GM21723 (cell line): ENCODE data around the gene RCCD1.
A peak's percentile ranks its signal among the peaks of the same experiment; 100 is the strongest.
"Not testable (repeated sequence)": the region's sequence is repeated elsewhere in the genome, so short reads cannot be mapped to it uniquely, and the experiment has no call there.

ENCODE experiments used
- ATAC-seq: cut with Tn5 transposase; IDR thresholded peaks from one replicate; pipeline ENCODE4 v1.9.1; 2021; ENCODE audit warnings: mild to moderate bottlenecking, moderate library complexity; ENCODE audit not compliant: unreplicated experiment

Gene RCCD1

DNA sequence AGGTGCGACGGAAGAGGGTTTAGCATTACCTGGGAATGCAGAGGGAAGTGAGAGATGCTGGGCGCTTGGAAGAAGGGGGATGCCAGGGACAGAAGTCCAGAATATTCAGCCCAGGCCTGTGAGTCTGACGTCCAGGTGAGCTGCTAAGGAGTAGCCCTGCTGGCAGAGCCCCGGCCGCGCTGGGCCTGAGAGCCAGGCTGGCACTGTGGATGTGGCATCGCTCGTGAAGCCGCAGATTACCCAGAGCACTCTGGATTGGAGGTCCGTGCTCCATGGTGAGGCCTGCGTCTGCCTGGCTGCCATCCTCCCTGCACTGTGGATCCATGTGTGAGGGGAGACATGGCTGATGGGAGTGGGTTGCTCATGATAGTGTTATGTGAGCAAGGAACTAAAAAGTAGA lies 37.1 kb upstream of the RCCD1 start:
- ATAC-seq: no peak

DNA sequence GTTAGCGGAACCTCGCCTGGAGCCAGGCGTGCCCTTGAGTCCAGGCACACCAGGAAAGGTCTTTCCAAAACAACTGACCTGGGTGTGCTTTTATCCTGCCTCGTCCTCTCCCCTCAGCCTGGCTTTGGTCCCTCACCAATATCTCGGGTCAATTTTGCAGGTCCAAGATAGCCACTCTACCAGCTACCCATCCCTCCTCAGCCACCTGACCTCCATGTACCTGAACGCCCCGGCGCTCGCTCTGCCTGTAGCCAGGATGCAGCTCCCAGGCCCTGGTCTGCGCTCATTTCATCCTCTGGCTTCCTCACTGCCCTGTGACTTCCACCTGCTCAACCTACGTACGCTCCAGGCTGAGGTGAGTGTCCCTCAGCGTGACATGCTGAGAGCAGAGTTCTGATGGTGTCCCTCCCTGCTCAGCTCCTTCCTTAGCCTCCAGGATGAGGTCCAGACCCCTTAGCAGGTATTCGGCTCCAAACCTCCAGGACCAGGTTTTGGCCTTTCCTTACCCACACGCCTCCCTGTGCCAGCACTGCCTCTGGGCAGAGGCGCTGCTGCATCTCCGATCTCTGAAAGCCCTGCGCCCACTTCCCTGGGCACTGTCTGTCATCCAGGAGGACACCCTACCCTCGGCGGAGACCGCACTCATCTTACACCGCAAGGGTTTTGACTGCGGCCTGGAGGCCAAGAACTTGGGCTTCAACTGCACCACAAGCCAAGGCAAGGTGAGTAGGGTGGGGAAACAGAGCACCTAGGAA lies 36.5 kb upstream of the RCCD1 start:
- no peak for ATAC-seq

DNA sequence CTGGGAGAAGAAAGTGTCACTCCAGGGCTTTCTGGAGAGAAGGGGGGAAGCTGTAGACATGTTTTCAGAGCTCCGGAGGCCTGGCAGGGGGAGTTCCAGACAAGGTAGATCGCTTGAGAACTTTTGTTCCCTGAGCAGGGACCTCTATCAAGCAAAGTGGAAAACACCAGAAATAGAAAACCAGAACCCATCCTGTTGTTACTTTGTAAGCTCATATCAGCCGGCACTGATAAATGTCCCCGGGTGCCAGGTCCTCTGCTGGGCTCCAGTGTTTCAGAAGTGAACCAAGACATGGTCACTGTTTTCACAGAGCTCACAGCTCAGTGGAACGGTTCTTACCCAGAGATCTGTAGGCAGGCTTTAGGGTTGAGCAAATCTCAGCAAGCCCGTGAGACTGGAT lies 35.8 kb upstream of the RCCD1 start:
- ATAC-seq: no peak

DNA sequence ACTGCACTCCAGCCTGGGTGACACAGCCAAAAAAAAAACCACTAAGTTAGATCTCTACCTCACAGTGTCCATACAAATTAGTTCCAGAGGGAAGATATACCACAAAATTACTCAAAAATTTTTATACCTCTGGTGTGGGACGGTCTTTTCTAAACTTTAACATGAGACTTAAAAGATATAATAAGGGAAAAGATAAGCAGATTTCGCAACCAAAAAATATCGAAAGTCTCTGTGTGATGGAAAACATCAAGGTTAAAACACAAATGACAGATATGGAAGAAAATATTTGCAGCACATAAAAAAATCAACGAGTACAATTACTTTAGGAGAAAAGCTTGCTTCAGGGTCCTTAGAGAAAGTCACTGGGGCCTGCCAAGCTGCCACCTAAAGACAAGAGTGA lies 32.8 kb upstream of the RCCD1 start:
- ATAC-seq: no peak

DNA sequence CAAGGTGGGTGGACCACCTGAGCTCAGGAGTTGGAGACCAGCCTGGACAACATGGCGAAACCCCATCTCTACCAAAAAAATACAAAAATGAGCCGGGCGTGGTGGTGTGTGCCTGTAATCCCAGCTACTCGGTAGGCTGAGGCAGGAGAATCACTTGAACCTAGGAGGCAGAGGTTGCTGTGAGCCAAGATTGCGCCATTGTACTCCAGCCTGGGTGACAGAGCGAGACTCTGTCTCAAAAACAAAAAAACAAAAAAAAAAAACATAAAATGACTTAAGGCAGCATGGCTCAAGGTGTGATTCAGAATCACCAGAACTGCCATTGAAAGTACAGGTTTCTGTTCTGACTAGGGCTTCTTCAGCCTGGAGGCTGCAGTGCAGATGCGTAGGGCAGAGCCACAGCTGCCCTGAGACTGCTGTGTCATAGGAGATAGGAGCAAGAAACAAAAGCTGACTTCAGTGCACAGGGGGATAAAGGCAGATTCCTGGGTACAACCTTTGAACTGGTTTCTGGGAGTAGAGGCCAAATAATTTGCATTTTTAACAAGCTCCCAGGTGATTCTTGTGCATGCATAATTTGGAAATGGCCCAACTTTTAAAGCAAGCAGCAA lies 31.9 kb upstream of the RCCD1 start:
- ATAC-seq: peak; percentile 68

DNA sequence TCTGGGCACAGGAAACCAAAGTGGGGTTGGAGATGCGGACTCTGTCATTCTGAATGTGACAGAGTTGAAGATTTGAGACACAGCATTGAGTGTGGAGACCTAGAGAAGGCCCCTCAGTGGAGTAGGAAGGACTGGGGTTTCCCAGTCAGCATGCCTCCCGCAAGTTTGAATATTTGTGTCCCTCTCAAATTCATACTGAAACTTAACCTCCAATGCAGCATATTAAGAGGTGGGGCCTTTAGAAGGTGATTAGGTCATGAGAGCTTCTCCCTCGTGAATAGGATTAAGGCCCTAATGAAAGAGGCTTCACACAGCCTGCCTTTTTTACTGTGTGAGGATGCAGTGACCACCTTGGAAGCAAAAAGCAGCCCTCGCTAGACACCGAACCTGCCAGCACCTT lies 30.3 kb upstream of the RCCD1 start:
- ATAC-seq: peak; percentile 71

DNA sequence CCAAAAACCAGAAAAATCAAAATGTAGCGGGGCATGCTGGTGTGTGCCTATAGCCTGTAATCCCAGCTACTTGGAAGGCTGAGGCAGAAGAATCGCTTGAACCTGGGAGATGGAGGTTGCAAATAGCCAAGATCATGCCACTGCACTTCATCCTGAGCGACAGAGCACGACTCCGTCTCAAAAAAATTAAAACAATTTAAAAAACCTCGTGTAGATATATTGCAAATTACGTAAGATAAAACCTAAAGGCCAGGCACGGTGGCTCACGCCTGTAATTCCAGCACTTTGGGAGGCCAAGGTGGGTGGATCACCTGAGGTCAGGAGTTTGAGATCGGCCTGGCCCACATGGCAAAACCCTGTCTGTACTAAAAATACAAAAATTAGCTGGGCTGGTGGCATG lies 27.9 kb upstream of the RCCD1 start:
- ATAC-seq: not testable (repeated sequence)

DNA sequence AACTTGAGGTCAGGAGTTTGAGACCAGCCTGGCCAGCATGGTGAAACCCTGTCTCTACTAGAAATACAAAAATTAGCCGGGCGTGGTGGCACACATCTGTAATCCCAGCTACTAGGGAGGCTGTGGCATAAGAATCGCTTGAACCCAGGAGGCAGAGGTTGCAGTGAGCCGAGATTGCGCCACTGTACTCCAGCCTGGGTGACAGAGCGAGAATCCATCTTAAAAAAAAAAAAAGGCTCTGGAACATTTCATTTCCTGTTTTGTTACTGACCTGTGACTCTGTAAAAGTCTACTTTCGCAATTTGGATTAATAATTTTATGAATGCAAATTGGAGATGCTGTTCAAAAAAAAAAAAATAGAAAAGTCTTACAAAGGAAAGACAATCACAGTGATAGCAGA lies 26.6 kb upstream of the RCCD1 start:
- ATAC-seq: not testable (repeated sequence)

DNA sequence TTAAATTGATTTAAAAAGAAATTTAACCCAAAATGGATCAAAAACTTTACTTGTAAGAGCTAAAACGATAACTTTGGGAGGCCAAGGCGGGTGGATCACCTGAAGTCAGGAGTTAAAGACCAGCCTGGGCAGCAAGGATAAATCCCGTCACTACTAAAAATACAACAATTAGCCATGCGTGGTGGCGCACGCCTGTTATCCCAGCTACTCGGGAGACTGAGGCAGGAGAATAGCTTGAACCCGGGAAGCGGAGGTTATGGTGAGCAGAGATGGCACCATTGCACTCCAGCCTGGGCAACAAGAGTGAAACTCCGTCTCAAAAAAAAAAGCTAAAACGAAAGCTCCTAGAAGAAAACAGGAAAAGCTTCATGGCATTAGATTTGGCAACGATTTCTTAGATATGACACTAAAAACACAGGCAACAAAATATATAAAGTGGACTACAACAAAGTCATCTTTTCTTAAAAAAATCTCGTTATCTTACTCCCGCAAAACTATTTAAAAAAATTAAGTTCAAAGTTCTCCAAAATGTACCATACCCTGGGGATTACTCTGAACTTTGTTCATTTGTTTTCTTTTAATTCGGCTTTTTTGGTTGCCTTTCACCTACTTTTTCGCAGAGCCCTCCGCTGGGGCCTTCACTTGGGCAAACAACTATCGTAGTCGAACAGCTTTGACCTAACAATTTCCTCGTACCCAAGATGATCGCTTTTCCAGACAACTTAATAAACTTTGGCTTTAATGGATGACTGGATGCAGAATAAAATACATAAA lies 25.3 kb upstream of the RCCD1 start:
- ATAC-seq: no peak

DNA sequence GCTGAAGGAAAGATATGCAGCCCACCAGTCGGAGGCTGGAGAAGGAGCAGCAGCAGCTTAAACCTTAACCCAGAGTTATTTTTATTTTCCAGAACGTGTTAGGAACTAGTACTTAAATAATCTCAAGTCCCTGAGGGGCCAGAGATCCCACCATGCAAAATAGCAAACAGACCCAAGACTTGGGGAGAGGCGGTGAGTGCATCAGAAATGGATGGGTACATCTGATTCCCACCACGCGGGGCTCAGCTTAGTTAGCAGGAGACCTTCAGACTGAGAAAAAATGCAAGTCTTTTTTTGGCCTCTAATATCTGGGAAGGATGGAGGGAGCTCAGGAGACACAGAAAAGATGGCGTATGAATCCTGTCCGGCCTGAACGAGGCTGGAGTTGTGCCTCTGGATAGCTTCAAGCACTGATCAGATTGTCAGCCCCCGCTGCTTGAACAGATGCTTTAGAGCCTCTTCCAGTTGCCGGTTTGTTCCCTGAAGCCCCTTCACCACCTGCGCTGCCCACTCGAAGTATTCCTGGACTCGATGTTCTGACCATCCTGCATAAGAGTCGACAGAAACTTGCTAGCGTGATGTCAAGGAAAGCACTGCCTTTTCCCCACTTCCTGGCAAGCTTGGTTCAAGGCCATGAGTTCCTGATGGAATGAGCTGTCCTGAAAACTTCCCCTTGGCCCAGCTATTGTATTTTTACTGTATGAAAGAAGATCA lies 23.7 kb upstream of the RCCD1 start:
- no peak for ATAC-seq

DNA sequence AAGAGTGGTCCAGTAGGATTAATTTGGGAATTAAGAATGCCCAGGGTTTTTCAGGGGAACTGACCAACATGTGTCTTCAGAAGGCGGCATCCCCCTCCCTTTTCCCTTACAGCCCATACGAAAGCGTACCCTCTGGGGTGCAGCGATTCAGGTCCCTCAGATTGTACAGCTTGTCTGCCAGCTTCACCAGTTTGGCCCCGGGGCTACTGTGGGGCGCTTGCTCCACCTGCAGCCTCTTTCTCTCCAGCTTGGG lies 23.2 kb upstream of the RCCD1 start:
- ATAC-seq: no peak

DNA sequence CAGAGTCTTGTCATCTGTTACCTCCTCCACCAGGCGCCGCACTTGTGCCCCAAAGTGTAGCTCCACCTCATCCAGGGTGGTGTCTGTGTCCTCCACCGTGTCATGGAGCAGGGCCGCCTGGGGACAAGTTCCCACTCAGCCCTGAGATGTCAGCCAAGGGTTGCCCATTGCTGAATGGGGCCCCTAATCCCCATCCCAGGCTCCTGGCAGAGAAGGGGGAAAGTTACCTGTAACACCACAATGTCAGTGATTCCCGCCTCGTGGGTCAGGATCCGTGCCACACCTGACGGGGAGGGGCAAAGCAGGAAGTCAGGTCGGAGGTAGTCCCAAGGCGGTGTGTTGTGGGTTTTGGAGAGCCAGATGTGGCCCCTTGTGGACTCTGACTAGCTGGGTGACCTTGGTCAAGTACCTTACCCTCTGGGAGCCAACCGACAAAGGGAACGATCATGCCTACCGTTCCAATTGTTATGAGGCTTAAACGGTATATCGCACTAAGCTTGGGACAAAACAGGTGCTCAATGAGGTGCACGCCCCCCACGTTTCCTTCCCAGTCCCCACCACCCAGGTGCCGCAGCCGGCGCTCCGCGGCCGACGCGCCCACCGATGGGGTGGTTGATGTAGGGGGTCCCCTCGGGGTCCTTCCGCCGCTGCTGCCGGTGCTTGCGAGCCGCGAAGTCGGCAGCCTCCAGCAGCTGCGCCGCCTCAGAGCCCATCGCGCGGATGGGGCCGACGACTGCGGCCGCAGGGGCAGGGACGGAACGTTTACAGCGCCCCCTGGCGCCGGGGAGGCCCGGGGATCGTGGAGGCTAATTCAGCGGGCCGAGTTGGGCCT lies 22.6 kb upstream of the RCCD1 start, which contains the start of gene HDDC3:
Gene HDDC3 (minus strand): TSS at position 722 of the 832 bp plus-strand sequence. CDS start 9 bp downstream, at position 713.
- ATAC-seq: peak; percentile 53

DNA sequence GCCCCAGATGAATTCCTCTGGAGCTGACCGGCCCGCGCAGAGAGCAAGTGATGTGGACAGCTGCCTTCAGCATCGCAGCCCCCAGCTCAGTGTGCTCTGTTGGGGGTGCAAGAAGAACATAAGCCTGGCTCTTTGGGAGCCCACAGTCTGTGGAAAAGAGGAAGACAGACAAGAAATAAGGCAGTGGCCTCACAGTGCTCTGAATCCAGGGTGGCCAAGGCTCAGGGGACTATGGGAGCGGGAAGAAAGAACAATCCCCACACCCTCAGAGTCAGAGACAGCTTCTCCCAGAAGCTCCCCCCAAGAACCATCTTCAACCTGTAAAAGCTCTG lies 22.1 kb upstream of the RCCD1 start:
- ATAC-seq: no peak

DNA sequence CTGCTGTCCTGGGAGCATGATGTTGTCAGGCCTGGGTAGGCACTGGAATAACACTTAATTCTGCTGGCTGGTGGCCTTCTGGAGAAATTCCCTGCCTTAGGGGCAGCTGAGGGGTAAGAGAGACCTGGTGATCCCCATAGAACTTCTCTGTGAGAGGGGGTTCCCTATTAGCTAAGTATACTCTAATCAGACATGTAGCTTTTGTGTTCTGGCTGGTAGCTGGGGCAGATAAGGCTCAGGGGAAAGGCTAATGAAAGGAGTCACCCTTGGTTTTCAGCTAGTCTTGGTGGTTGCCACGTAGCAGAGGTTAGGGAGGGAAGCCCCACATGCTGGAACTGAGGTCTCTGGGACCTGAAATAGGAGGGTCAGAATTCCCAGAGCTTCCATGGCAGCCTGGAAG lies 21.4 kb upstream of the RCCD1 start:
- ATAC-seq: no peak

DNA sequence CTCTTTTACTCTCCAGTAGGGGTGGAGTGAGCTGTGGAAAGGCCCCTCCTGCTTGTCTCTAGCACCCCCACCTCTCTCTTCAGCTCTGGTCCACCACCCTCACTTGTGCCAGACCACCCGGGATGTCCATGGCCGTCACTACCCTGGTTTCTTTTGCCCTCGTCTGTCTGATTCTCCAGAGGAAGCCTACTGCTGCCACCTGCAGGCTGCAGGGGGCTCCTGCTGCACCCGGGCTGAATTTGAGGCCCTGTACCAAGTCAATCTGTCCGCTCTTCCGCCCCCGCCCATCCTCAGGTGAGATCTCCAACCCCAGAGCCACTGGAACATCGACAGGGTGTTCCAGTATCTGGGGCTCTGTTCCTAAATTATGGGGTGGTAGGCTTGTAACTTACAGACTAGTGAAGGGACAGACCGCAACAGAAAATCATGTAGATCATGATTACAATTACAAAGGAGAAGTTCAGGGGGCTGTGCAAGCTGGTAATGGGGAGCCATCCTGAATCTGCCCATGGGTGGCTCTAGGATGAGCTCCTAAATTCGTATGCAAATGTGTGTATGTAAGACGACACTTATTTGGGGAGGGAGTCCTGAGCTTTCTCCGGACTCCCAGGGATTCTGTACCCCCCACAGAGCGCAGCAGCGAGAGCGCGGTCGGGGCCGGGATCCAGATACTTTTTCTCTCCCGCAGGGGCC lies 20.3 kb upstream of the RCCD1 start:
- ATAC-seq: peak; percentile 38

DNA sequence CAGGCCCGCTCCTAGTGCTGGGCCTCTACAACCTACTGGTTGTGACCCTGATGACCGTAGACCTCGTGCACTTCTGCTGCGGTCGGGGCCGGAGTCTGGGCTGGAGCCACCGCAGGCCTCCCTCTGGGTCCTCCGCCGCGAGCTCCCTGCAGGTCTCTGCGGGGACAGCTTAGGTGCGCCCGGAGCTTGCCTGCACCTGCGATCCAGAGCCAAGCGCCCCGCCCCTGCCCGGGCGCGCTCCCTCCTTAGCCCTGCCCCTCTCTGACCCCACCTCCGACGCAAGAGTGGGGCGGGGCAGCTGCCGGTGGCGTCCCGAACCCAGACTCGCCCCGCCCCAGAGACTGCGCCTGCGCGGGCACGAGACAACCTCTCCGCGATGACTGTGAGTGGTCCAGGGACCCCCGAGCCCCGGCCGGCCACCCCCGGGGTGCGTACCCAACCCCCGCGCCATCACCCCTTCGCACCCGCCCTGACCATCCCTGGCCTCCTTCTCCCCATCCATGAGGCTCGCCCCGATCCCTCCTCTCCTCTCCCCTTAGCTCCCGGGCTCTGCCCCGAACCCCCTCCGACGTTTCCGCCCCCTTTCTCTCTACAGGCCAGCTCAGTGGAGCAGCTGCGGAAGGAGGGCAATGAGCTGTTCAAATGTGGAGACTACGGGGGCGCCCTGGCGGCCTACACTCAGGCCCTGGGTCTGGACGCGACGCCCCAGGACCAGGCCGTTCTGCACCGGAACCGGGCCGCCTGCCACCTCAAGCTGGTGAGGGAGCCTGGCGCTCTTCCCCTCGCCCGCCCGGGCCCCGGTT lies 19.5 kb upstream of the RCCD1 start, which contains the start of gene UNC45A:
Gene UNC45A (plus strand): TSS at position 337 of the 803 bp plus-strand sequence. CDS start 40 bp downstream, at position 377.
- ATAC-seq: peak; percentile 61

DNA sequence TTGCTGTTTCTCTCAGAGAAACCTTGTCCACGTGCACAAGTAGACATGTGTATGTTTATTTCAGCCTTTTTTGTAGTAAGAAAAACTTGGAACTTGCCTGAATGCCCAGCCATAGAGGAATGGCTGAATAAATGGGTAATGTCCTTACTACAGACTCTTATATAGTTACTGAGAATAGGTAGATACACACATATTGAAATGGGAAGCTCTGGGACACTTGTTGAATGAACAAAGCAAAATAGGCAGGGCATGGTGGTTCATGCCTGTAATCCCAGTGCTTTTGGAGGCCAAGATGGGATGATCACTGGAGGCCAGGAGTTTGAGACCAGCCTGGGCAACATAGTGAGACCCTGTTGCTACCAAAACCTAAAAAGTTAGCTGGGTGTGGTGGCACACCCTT lies 17.9 kb upstream of the RCCD1 start:
- ATAC-seq: no peak

DNA sequence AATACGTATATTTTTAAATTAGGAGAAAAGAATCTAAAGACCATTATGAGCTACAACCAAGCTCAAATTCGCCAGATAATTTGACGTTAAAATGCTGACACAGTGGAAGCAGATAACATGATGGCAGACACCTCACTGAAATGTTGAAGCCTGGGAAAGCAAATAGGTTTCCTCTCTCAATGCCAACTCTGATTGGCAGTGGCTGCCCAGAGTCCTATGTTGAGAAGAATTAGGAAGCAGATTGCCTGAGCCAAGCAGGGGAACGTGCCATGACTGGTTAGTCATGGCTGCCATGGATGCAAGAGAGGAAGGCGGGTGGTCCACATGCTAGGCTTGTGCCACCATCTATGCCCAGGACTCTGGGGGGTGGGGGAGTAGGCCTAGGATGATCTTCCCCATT lies 16.4 kb upstream of the RCCD1 start:
- no peak for ATAC-seq

DNA sequence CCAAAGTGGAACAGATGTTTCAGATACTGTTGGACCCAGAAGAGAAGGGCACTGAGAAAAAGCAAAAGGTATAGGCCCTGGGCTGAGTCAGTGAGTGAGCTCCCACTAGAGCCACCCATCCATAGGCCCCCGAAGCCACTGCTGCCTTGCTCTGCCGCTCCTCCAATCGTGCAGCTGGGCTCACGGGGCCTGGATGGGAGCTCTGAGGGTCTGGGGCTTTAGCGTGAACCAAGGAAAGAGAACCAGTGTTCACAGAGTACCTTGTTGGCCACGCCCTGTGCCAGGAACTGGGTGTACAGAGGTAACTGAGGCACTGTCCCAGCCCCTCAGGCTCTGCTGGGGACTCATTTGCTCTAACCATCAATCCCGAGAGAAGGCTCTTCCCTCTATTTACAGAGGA lies 14.9 kb upstream of the RCCD1 start:
- no peak for ATAC-seq
